H9 (cell line): ENCODE measurements around the gene RGS6. TPM values are rescaled to one million over a fixed set of nuclear protein-coding genes. Genes with fewer than 3 reads are reported as not detected.

ENCODE experiments used
- DNase-seq: peaks from one replicate; pipeline ENCODE4 v3.0.0-alpha.2; 2017
- H2AFZ ChIP-seq: one replicate; pipeline ENCODE4 v1.6.1; 2013; ENCODE audit warnings: mild to moderate bottlenecking, low read length, control low read depth, moderate library complexity
- H2AK5ac ChIP-seq: 2 replicates; pipeline ENCODE4 v1.6.1; 2013; ENCODE audit warnings: low read length, control low read depth, mixed read lengths; ENCODE audit not compliant: insufficient read length
- H2BK120ac ChIP-seq: one replicate; pipeline ENCODE4 v1.6.1; 2013; ENCODE audit warnings: low read depth, mild to moderate bottlenecking, low read length, control low read depth, inconsistent platforms; ENCODE audit not compliant: poor library complexity, severe bottlenecking
- H2BK12ac ChIP-seq: 2 replicates; pipeline ENCODE4 v1.6.1; 2013; ENCODE audit warnings: low read length, control low read depth, mixed read lengths, low read depth; ENCODE audit not compliant: insufficient read length
- H2BK15ac ChIP-seq: 2 replicates; pipeline ENCODE4 v1.6.1; 2013; ENCODE audit warnings: low read depth, low read length, control low read depth
- H2BK20ac ChIP-seq: one replicate; pipeline ENCODE4 v1.6.1; 2013; ENCODE audit warnings: low read depth, mild to moderate bottlenecking, low read length, control low read depth, inconsistent platforms; ENCODE audit not compliant: poor library complexity, severe bottlenecking
- H2BK5ac ChIP-seq: 2 replicates; pipeline ENCODE4 v1.6.1; 2013; ENCODE audit warnings: low read length, control low read depth, mixed read lengths; ENCODE audit not compliant: insufficient read length
- H3K14ac ChIP-seq: 2 replicates; pipeline ENCODE4 v1.6.1; 2013; ENCODE audit warnings: low read length, control low read depth; ENCODE audit not compliant: insufficient read depth
- H3K18ac ChIP-seq: 2 replicates; pipeline ENCODE4 v1.6.1; 2013; ENCODE audit warnings: low read depth, mild to moderate bottlenecking, mixed read lengths, low read length, control low read depth; ENCODE audit not compliant: insufficient read length
- H3K23ac ChIP-seq: 2 replicates; pipeline ENCODE4 v1.6.1; 2013; ENCODE audit warnings: low read length, control low read depth, mixed read lengths, low read depth; ENCODE audit not compliant: insufficient read length
- H3K23me2 ChIP-seq: 2 replicates; pipeline ENCODE4 v1.6.1; 2013; ENCODE audit warnings: low read depth, mild to moderate bottlenecking, mixed read lengths, low read length, control low read depth; ENCODE audit not compliant: insufficient read length, poor library complexity, severe bottlenecking
- H3K27ac ChIP-seq: 2 replicates; pipeline ENCODE4 v1.5.1; 2013; ENCODE audit warnings: low read length, control low read depth, mixed read lengths, low read depth; ENCODE audit not compliant: insufficient read length
- H3K27me3 ChIP-seq: 2 replicates; pipeline ENCODE4 v1.6.1; 2013; ENCODE audit warnings: low read length, control low read depth, inconsistent platforms; ENCODE audit not compliant: insufficient read depth
- H3K4ac ChIP-seq: 2 replicates; pipeline ENCODE4 v1.6.1; 2013; ENCODE audit warnings: low read depth, mild to moderate bottlenecking, control low read depth, inconsistent platforms, low read length, moderate library complexity
- H3K4me1 ChIP-seq: 2 replicates; pipeline ENCODE4 v1.6.1; 2013; ENCODE audit warnings: low read length, control low read depth, inconsistent platforms; ENCODE audit not compliant: insufficient read depth
- H3K4me2 ChIP-seq: 2 replicates; pipeline ENCODE4 v1.6.1; 2013; ENCODE audit warnings: low read length, control low read depth, mixed read lengths; ENCODE audit not compliant: insufficient read length, insufficient read depth
- H3K56ac ChIP-seq: 2 replicates; pipeline ENCODE4 v1.6.1; 2013; ENCODE audit warnings: low read depth, mild to moderate bottlenecking, mixed read lengths, low read length, control low read depth; ENCODE audit not compliant: insufficient read length
- H3K79me1 ChIP-seq: 2 replicates; pipeline ENCODE4 v1.6.1; 2013; ENCODE audit warnings: low read depth, mild to moderate bottlenecking, moderate library complexity, low read length, control low read depth, inconsistent platforms; ENCODE audit not compliant: insufficient read depth, poor library complexity, severe bottlenecking
- H3K79me2 ChIP-seq: 2 replicates; pipeline ENCODE4 v1.6.1; 2013; ENCODE audit warnings: low read length, control low read depth, inconsistent platforms; ENCODE audit not compliant: insufficient read depth
- H3K9ac ChIP-seq: 2 replicates; pipeline ENCODE4 v1.6.1; 2013; ENCODE audit warnings: low read length, control low read depth, mixed read lengths; ENCODE audit not compliant: insufficient read length; ENCODE audit errors: extremely low read depth
- H3K9me3 ChIP-seq: one replicate; pipeline ENCODE4 v1.6.1; 2013; ENCODE audit warnings: low read depth, low read length, inconsistent platforms; ENCODE audit not compliant: control insufficient read depth
- H3T11ph ChIP-seq: one replicate; pipeline ENCODE4 v1.6.1; 2013; ENCODE audit warnings: mild to moderate bottlenecking, low read length, control low read depth, inconsistent platforms
- H4K20me1 ChIP-seq: one replicate; pipeline ENCODE4 v1.6.1; 2013; ENCODE audit not compliant: control insufficient read depth, insufficient read length, insufficient read depth
- H4K5ac ChIP-seq: 2 replicates; pipeline ENCODE4 v1.6.1; 2013; ENCODE audit warnings: low read depth, mild to moderate bottlenecking, mixed read lengths, low read length, control low read depth; ENCODE audit not compliant: insufficient read length
- H4K8ac ChIP-seq: replicated peaks from 2 replicates; pipeline ENCODE4 v1.6.1; 2013; ENCODE audit warnings: low read length, control low read depth, mixed read lengths, low read depth; ENCODE audit not compliant: insufficient read length
- H4K91ac ChIP-seq: 2 replicates; pipeline ENCODE4 v1.6.1; 2013; ENCODE audit warnings: low read depth, mild to moderate bottlenecking, moderate library complexity, mixed read lengths, low read length, control low read depth; ENCODE audit not compliant: insufficient read length
- H3K27ac Mint-ChIP-seq, 3 experiments: 2 replicates in 2 of 3; 3 replicates in 1 of 3; pipeline ENCODE4 v1.8.0; 2020 to 2021; ENCODE audit warnings: mixed read lengths in 3 of 3, mild to moderate bottlenecking in 1 of 3, moderate library complexity in 1 of 3
- H3K27me3 Mint-ChIP-seq: 2 replicates; pipeline ENCODE4 v1.8.0; 2021; ENCODE audit warnings: low read depth, mild to moderate bottlenecking, moderate library complexity, mixed read lengths
- H3K36me3 Mint-ChIP-seq, 3 experiments: 2 replicates in 2 of 3; 3 replicates in 1 of 3; pipeline ENCODE4 v1.8.0; 2020 to 2021; ENCODE audit warnings: low read depth in 3 of 3, mixed read lengths in 3 of 3; ENCODE audit not compliant: insufficient read depth in 1 of 3
- H3K4me1 Mint-ChIP-seq, 2 experiments: 2 replicates each; pipeline ENCODE4 v1.8.0; 2020; ENCODE audit warnings: mixed read lengths in 2 of 2
- H3K4me3 Mint-ChIP-seq, 2 experiments: 2 replicates in 1 of 2; 3 replicates in 1 of 2; pipeline ENCODE4 v1.8.0; 2020 to 2021; ENCODE audit warnings: mild to moderate bottlenecking in 2 of 2, mixed read lengths in 2 of 2, moderate library complexity in 1 of 2
- H3K9me3 Mint-ChIP-seq, 2 experiments: 2 replicates in 1 of 2; 3 replicates in 1 of 2; pipeline ENCODE4 v1.8.0; 2020; ENCODE audit warnings: mild to moderate bottlenecking in 2 of 2, mixed read lengths in 2 of 2, moderate library complexity in 1 of 2
- CTCF ChIP-seq: fragments of 200-600 bp; sonication (generic); conservative IDR thresholded peaks from 3 replicates; pipeline ENCODE4 v1.8.0; 2021; ENCODE audit warnings: antibody characterized with exemption, mild to moderate bottlenecking
- WGBS: extraction: QIAGEN DNeasy Blood & Tissue Kit; methylation state at CpG from one replicate; pipeline ENCODE4 v1.1.7; 2013; ENCODE audit warnings: missing lambda C conversion rate, low lambda C conversion rate, mixed read lengths; ENCODE audit not compliant: insufficient read length; ENCODE audit errors: extremely low coverage; 5-methylcytosine and 5-hydroxymethylcytosine counted together
- total RNA-seq: library from RNA; stranded (reverse); gene quantifications from 2 replicates; pipeline ENCODE4 v1.2.1, GENCODE V29; 2021

The RGS6 gene
- total RNA-seq, 1 experiment from 2014 or later, result 3.0 TPM

- Histone ChIP-seq H2BK12ac (no peak overlapping the region), H3K27me3 (no peaks in the 10 kb centered on the region), H3K14ac (no peak overlapping the region), H4K8ac (no peak overlapping the region), H2BK20ac (no peak overlapping the region), H4K20me1 (no peaks in the 10 kb centered on the region), H3K23ac (no peak overlapping the region), H3K56ac (no peak overlapping the region), H3K9ac (no peak overlapping the region), H4K5ac (no peak overlapping the region), H3K9me3 (no peaks in the 10 kb centered on the region), H4K91ac (no peak overlapping the region), H3K27ac (no peak overlapping the region), H3K4me1 (peaks cover 7% of the 10 kb centered on the region; the same call in 1 of the 2 replicates), H2AK5ac (no peak overlapping the region), H2BK15ac (no peak overlapping the region), H2BK120ac (no peak overlapping the region), H3T11ph (no peak overlapping the region), H3K4me2 (no peak overlapping the region), H3K79me2 (no peaks in the 10 kb centered on the region), H2AFZ (no peak overlapping the region), H3K23me2 (no peaks in the 10 kb centered on the region), H3K79me1 (no peaks in the 10 kb centered on the region), H3K18ac (no peak overlapping the region), H3K4ac (no peak overlapping the region), H2BK5ac (no peak overlapping the region)
- Mint-ChIP-seq H3K9me3 (no peaks in the 10 kb centered on the region), H3K4me3 (no peak overlapping the region), H3K27ac (no peak overlapping the region; a peak in 1 of 7 replicates), H3K27me3 (peaks cover 6% of the 10 kb centered on the region), H3K36me3 (no peaks in the 10 kb centered on the region), H3K4me1 (peaks cover 23 to 37% of the 10 kb centered on the region in 2 experiments)
- DNase-seq, result no peak
- no peak for TF ChIP-seq CTCF
- no CpG with 5 or more reads among the region's 6 CpGs for WGBS
These were observed 617.6 kb downstream of the RGS6 start for GRCh38 chr14:72549854-72550253.
